Smooth muscle cell (in vitro differentiated cells): ENCODE data around the gene C3. TPM values are rescaled to one million over a fixed set of nuclear protein-coding genes. Genes with fewer than 3 reads are reported as not detected.

Experiments
- DNase-seq: peaks from one replicate; lab custom pipeline; 2025; ENCODE audit not compliant: unreplicated experiment; lab: John Stamatoyannopoulos, UW
- H2AFZ ChIP-seq: fragments of 200-600 bp; sonication (generic); 2 replicates; pipeline ENCODE4 v1.6.0; 2016; ENCODE audit warnings: antibody characterized with exemption, low read depth, mild to moderate bottlenecking
- H3F3A ChIP-seq: fragments of 200-600 bp; sonication (generic); 2 replicates; pipeline ENCODE4 v1.6.0; 2017; ENCODE audit warnings: antibody characterized with exemption, low read depth
- H3K27ac ChIP-seq: fragments of 200-600 bp; sonication (generic); 2 replicates; pipeline ENCODE4 v1.5.1; 2016; ENCODE audit warnings: low read depth, mild to moderate bottlenecking
- H3K27me3 ChIP-seq: fragments of 200-600 bp; sonication (generic); 2 replicates; pipeline ENCODE4 v1.6.1; 2016; ENCODE audit warnings: low read depth, mild to moderate bottlenecking
- H3K36me3 ChIP-seq: fragments of 200-600 bp; sonication (generic); 2 replicates; pipeline ENCODE4 v1.5.1; 2016; ENCODE audit warnings: low read depth
- H3K4me1 ChIP-seq: fragments of 200-600 bp; sonication (generic); 2 replicates; pipeline ENCODE4 v1.5.1; 2016; ENCODE audit warnings: low read depth
- H3K4me2 ChIP-seq: fragments of 200-600 bp; sonication (generic); 2 replicates; pipeline ENCODE4 v1.6.0; 2016; ENCODE audit warnings: mild to moderate bottlenecking
- H3K4me3 ChIP-seq: fragments of 200-600 bp; sonication (generic); 2 replicates; pipeline ENCODE4 v1.5.1; 2016; ENCODE audit warnings: mild to moderate bottlenecking
- H3K79me2 ChIP-seq: fragments of 200-600 bp; sonication (generic); 2 replicates; pipeline ENCODE4 v1.6.0; 2016; ENCODE audit warnings: low read depth, mild to moderate bottlenecking
- H3K9ac ChIP-seq: fragments of 200-600 bp; sonication (generic); 2 replicates; pipeline ENCODE4 v1.6.0; 2016; ENCODE audit warnings: low read depth
- H3K9me3 ChIP-seq: fragments of 200-600 bp; sonication (generic); replicated peaks from 2 replicates; pipeline ENCODE4 v1.5.1; 2016; ENCODE audit warnings: low read depth
- H4K20me1 ChIP-seq: fragments of 200-600 bp; sonication (generic); 2 replicates; pipeline ENCODE4 v1.6.0; 2016; ENCODE audit warnings: low read depth
- CTCF ChIP-seq: fragments of 200-600 bp; sonication (generic); IDR thresholded peaks from 2 replicates; pipeline ENCODE4 v1.5.1; 2017; ENCODE audit warnings: borderline replicate concordance, mild to moderate bottlenecking, antibody characterized with exemption; ENCODE audit not compliant: insufficient read depth, poor library complexity, severe bottlenecking
- WGBS: methylation state at CpG from one replicate; pipeline ENCODE4 v1.1.7; 2016; ENCODE audit warnings: low lambda C conversion rate; 5-methylcytosine and 5-hydroxymethylcytosine counted together
- polyA plus RNA-seq: library from polyadenylated mRNA; unstranded; fragments of >200 nt; fragmentation: Nextera tagmentation; extraction: Ambion mirVana; gene quantifications from 2 replicates; pipeline ENCODE4 v1.2.1, GENCODE V29; 2016
- total RNA-seq: library from RNA; depleted of rRNA; stranded (reverse); fragments of >200 nt; gene quantifications from 2 replicates; pipeline ENCODE4 v1.2.3, GENCODE V29; 2014

C3 gene
- total and polyA plus RNA-seq, 2 experiments from 2014 or later: 6.4 to 25.1 TPM

GRCh38 chr19:6700586-6701316 lies 19.7 kb downstream of the C3 start:
- H3K27me3 ChIP-seq: no peaks in the 10 kb centered on the region
- H3K9ac ChIP-seq: no peak overlapping the region
- TF ChIP-seq CTCF: no peak
- H3K4me2 ChIP-seq: no peak overlapping the region
- H3F3A ChIP-seq: no peaks in the 10 kb centered on the region
- no peak overlapping the region for H3K4me3 ChIP-seq
- DNase-seq: no peak
- no peaks in the 10 kb centered on the region for H3K9me3 ChIP-seq
- H3K36me3 ChIP-seq: no peaks in the 10 kb centered on the region
- no peaks in the 10 kb centered on the region for H3K4me1 ChIP-seq
- 91% methylated on average over 8 of the region's 8 CpGs for WGBS
- H4K20me1 ChIP-seq: no peaks in the 10 kb centered on the region
- no peak overlapping the region for H3K27ac ChIP-seq
- H3K79me2 ChIP-seq: no peaks in the 10 kb centered on the region
- no peak overlapping the region for H2AFZ ChIP-seq

- H4K20me1 ChIP-seq: no peaks in the 10 kb centered on the region
- TF ChIP-seq CTCF: no peak
- no peaks in the 10 kb centered on the region for H3K79me2 ChIP-seq
- no peak overlapping the region for H3K4me3 ChIP-seq
- H3F3A ChIP-seq: no peaks in the 10 kb centered on the region
- no peak for DNase-seq
- no peak overlapping the region for H3K27ac ChIP-seq
- H3K4me1 ChIP-seq: no peaks in the 10 kb centered on the region
- no peak overlapping the region for H2AFZ ChIP-seq
- no peak overlapping the region for H3K4me2 ChIP-seq
- no peaks in the 10 kb centered on the region for H3K36me3 ChIP-seq
- no peak overlapping the region for H3K9ac ChIP-seq
- no peaks in the 10 kb centered on the region for H3K9me3 ChIP-seq
- H3K27me3 ChIP-seq: no peaks in the 10 kb centered on the region
Measured at GRCh38 chr19:6699935-6700334, 20.5 kb downstream of the C3 start.

- Histone ChIP-seq H2AFZ (no peak overlapping the region), H3K36me3 (no peaks in the 10 kb centered on the region), H4K20me1 (no peaks in the 10 kb centered on the region), H3K79me2 (no peaks in the 10 kb centered on the region), H3K9ac (no peak overlapping the region), H3F3A (no peaks in the 10 kb centered on the region), H3K4me3 (no peak overlapping the region), H3K27me3 (no peaks in the 10 kb centered on the region), H3K27ac (no peak overlapping the region), H3K9me3 (no peaks in the 10 kb centered on the region), H3K4me1 (no peaks in the 10 kb centered on the region), H3K4me2 (no peak overlapping the region)
- no peak for DNase-seq
- TF ChIP-seq CTCF: no peak
- 91% methylated on average over 13 of the region's 13 CpGs for WGBS
Measured at GRCh38 chr19:6697291-6697690, 23.2 kb downstream of the C3 start.

GRCh38 chr19:6696239-6696820 lies 24.1 kb downstream of the C3 start:
- no peak overlapping the region for H3K9ac ChIP-seq
- no peaks in the 10 kb centered on the region for H3K4me1 ChIP-seq
- 85% methylated on average over 18 of the region's 18 CpGs for WGBS
- H4K20me1 ChIP-seq: no peaks in the 10 kb centered on the region
- DNase-seq: no peak
- H3K4me2 ChIP-seq: no peak overlapping the region
- no peaks in the 10 kb centered on the region for H3F3A ChIP-seq
- H3K36me3 ChIP-seq: no peaks in the 10 kb centered on the region
- no peak overlapping the region for H2AFZ ChIP-seq
- no peaks in the 10 kb centered on the region for H3K9me3 ChIP-seq
- no peak for TF ChIP-seq CTCF
- H3K79me2 ChIP-seq: no peaks in the 10 kb centered on the region
- no peaks in the 10 kb centered on the region for H3K27me3 ChIP-seq
- H3K27ac ChIP-seq: no peak overlapping the region
- H3K4me3 ChIP-seq: no peak overlapping the region
